Karpas-422 (cell line): ENCODE measurements around the gene MALL. TPM values are rescaled to one million over a fixed set of nuclear protein-coding genes. Genes with fewer than 3 reads are reported as not detected.

ENCODE experiments used
- DNase-seq: peaks from one replicate; pipeline ENCODE4 v3.0.0-alpha.2; 2015
- H2AFZ ChIP-seq: fragments of 200-600 bp; sonication (generic); 2 replicates; pipeline ENCODE4 v1.6.1; 2014; ENCODE audit warnings: antibody characterized with exemption, low read length, mixed read lengths
- H3K27ac ChIP-seq: fragments of 200-600 bp; sonication (generic); 2 replicates; pipeline ENCODE4 v1.5.1; 2014; ENCODE audit warnings: mild to moderate bottlenecking, low read length, moderate library complexity
- H3K27me3 ChIP-seq: fragments of 200-600 bp; sonication (generic); 2 replicates; pipeline ENCODE4 v1.6.1; 2014; ENCODE audit warnings: low read length, mixed read lengths
- H3K36me3 ChIP-seq: fragments of 200-600 bp; sonication (generic); 2 replicates; pipeline ENCODE4 v1.6.1; 2014; ENCODE audit warnings: low read length, mixed read lengths; ENCODE audit not compliant: insufficient read depth
- H3K4me1 ChIP-seq: fragments of 200-600 bp; sonication (generic); 2 replicates; pipeline ENCODE4 v1.6.1; 2014; ENCODE audit warnings: mild to moderate bottlenecking, low read length, mixed read lengths
- H3K4me2 ChIP-seq: fragments of 200-600 bp; sonication (generic); 2 replicates; pipeline ENCODE4 v1.6.1; 2014; ENCODE audit warnings: low read length, low read depth, mild to moderate bottlenecking; ENCODE audit not compliant: poor library complexity, severe bottlenecking
- H3K4me3 ChIP-seq: fragments of 200-600 bp; sonication (generic); 2 replicates; pipeline ENCODE4 v1.5.1; 2014; ENCODE audit warnings: mild to moderate bottlenecking, antibody characterized with exemption, low read length, mixed read lengths
- H3K79me2 ChIP-seq: fragments of 200-600 bp; sonication (generic); 2 replicates; pipeline ENCODE4 v1.6.1; 2014; ENCODE audit warnings: mild to moderate bottlenecking, low read length, mixed read lengths
- H3K9ac ChIP-seq: fragments of 200-600 bp; sonication (generic); 2 replicates; pipeline ENCODE4 v1.6.0; 2014; ENCODE audit warnings: low read length
- H3K9me2 ChIP-seq: fragments of 200-600 bp; sonication (generic), shearing (Covaris generic); replicated peaks from 2 replicates; pipeline ENCODE4 v1.6.0; 2014; ENCODE audit warnings: mild to moderate bottlenecking, low read length, moderate library complexity; ENCODE audit not compliant: insufficient read depth
- H3K9me3 ChIP-seq: fragments of 300-700, 200-600 bp; sonication (generic); 2 replicates; pipeline ENCODE4 v1.6.1; 2014; ENCODE audit warnings: low read length, mixed read lengths
- H4K20me1 ChIP-seq: fragments of 200-600 bp; sonication (generic); 2 replicates; pipeline ENCODE4 v1.6.1; 2014; ENCODE audit warnings: mild to moderate bottlenecking, antibody characterized with exemption, low read length, low read depth; ENCODE audit not compliant: insufficient read depth
- total RNA-seq: library from RNA; depleted of rRNA; stranded (reverse); fragments of >200 nt; shearing (Covaris generic); gene quantifications from 2 replicates; pipeline ENCODE4 v1.2.3, GENCODE V29; 2014; ENCODE audit warnings: low replicate concordance

The MALL gene
- total RNA-seq, 1 experiment from 2014 or later, result not detected

DNA sequence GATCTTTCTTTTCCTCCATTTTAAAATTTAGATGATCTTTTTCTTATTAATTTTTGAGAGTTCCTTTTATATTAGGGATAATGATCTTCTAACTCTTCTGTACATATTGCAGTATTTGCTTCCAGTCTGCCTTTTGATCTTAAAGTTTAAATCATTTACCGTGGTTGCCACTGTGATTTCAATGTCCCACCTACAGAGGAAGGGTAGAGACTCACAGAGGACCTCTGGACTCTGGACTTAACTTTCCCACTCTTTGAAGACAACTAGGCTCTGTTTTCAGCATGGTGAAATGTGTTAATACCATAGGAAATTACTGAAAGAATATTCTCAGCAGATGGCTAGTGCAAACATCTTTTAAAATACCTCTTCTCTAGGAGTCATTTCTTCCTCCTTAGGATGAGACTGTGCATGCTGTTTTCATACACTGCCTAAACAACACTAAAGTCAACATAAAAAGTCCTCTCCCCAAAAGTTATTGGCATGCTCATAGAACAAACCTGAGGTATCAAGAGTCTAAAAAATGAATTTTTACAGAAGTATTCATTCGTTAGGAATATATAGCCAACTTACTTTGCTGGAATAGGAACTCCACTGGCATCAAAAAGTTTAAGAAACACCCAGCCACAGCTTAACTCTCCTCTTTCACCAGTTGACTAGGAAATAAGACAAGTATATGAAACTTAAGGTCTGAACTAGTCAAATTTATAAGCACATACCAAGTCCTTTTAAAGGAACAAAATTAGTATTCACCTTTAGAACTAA is 30.7 kb upstream of the MALL start:
- DNase-seq, result no peak
- Histone ChIP-seq H3K9me3 (0 out of 2 replicates have a peak, but pooled peaks cover 4% of the 10 kb centered on the region), H2AFZ (no peak overlapping the region), H4K20me1 (no peaks in the 10 kb centered on the region), H3K27me3 (no peaks in the 10 kb centered on the region), H3K79me2 (no peaks in the 10 kb centered on the region), H3K4me1 (no peaks in the 10 kb centered on the region), H3K4me3 (no peak overlapping the region), H3K36me3 (no peaks in the 10 kb centered on the region), H3K9ac (no peak overlapping the region), H3K9me2 (no peaks in the 10 kb centered on the region), H3K27ac (no peak overlapping the region), H3K4me2 (no peak overlapping the region)

DNA sequence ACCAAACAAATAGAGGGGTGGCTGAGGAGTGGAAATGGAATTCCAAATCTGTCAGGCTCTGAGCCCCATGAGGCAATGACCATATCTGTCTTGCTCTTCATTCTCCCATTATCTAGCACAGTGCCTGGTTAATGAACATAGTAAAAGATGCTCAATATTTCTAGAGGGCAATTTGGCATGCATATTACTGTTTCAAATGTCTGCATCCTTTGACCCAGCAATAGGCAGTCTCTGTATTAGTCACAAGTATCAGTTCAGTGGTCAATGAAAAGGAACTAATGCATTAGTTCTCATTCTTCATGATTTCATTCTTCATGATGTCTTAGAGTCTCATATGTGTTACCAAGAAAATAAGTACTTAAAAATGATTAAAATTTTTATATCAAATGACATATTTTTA is 28.4 kb upstream of the MALL start:
- Histone ChIP-seq H3K9me3 (0 out of 2 replicates have a peak, but pooled peaks cover 4% of the 10 kb centered on the region), H3K9ac (no peak overlapping the region), H3K4me1 (no peaks in the 10 kb centered on the region), H3K4me3 (no peak overlapping the region), H3K4me2 (no peak overlapping the region), H3K27me3 (no peaks in the 10 kb centered on the region), H3K9me2 (no peaks in the 10 kb centered on the region), H4K20me1 (no peaks in the 10 kb centered on the region), H2AFZ (no peak overlapping the region), H3K79me2 (no peaks in the 10 kb centered on the region), H3K27ac (no peak overlapping the region), H3K36me3 (no peaks in the 10 kb centered on the region)
- DNase-seq, result no peak

DNA sequence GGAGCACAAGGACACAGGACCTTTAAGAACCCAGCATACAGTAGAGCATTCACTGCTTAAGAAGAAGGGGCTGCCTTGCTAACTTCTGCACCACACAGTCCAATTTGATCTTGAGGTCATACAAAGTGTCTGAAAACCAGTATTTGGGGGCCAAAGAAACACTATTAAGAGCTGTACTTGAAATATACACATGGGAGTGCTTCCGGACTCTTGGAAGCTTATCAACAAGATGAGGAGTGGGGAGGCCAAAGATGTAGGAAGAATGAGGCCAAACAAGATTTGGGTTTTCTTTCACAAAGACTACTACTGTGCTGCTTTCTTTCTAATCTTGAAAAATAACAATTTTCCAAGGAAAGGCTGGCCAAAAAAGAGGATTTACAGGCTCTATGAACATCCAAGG is 24.8 kb upstream of the MALL start:
- H3K9me3 ChIP-seq, result no peaks in the 10 kb centered on the region
- H2AFZ ChIP-seq, result no peak overlapping the region
- H3K4me3 ChIP-seq, result no peak overlapping the region
- no peaks in the 10 kb centered on the region for H3K79me2 ChIP-seq
- DNase-seq, result no peak
- no peak overlapping the region for H3K4me2 ChIP-seq
- H3K27ac ChIP-seq, result no peak overlapping the region
- no peaks in the 10 kb centered on the region for H3K27me3 ChIP-seq
- no peaks in the 10 kb centered on the region for H3K9me2 ChIP-seq
- no peaks in the 10 kb centered on the region for H4K20me1 ChIP-seq
- no peaks in the 10 kb centered on the region for H3K36me3 ChIP-seq
- H3K9ac ChIP-seq, result no peak overlapping the region
- H3K4me1 ChIP-seq, result no peaks in the 10 kb centered on the region

DNA sequence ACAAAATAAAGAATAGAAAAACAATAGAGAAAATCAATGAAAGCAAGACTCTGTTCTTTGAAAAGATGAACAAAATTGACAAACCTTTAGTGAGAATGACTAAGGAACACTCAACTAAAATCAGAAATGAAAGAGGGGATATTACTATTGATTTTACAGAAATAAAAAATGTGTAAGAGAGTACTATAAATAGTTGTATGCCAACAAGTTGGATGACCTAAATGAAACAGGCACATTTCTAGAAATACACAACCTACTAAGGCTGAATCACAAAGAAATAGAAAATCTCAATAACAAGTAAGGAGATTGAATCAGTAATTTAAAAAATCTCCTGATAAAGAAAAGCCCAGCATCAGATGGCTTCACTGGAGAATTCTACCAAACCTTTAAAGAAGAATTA is 18.4 kb upstream of the MALL start:
- H2AFZ ChIP-seq, result no peak overlapping the region
- no peak overlapping the region for H3K4me2 ChIP-seq
- no peak overlapping the region for H3K9ac ChIP-seq
- DNase-seq, result no peak
- no peak overlapping the region for H3K27ac ChIP-seq
- no peaks in the 10 kb centered on the region for H3K9me3 ChIP-seq
- no peak overlapping the region for H3K4me3 ChIP-seq
- no peaks in the 10 kb centered on the region for H4K20me1 ChIP-seq
- H3K27me3 ChIP-seq, result no peaks in the 10 kb centered on the region
- H3K36me3 ChIP-seq, result no peaks in the 10 kb centered on the region
- no peaks in the 10 kb centered on the region for H3K9me2 ChIP-seq
- H3K79me2 ChIP-seq, result no peaks in the 10 kb centered on the region
- H3K4me1 ChIP-seq, result no peaks in the 10 kb centered on the region

DNA sequence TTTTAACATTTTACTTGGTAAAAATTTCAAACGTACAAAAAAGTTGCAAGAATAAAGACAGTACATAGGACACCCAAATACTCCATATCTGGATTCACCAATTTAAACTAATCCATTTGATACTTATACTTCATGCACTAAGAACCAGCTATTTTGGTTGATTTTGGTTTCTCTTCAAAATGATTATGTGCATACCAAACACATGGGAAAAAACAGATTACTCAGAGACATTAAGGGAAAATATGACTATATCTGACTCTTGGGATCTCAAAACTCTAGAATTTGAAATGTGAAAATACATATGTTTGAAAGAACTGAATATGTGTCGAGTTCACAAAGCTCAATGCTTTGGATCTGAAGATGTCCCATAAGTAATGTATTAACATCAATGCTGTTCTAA is 15.5 kb upstream of the MALL start:
- Histone ChIP-seq H3K36me3 (no peaks in the 10 kb centered on the region), H4K20me1 (no peaks in the 10 kb centered on the region), H3K9me2 (no peaks in the 10 kb centered on the region), H3K9me3 (no peaks in the 10 kb centered on the region), H2AFZ (no peak overlapping the region), H3K27me3 (no peaks in the 10 kb centered on the region), H3K79me2 (no peaks in the 10 kb centered on the region), H3K4me2 (no peak overlapping the region), H3K27ac (no peak overlapping the region), H3K4me1 (no peaks in the 10 kb centered on the region), H3K9ac (no peak overlapping the region), H3K4me3 (no peak overlapping the region)
- no peak for DNase-seq

DNA sequence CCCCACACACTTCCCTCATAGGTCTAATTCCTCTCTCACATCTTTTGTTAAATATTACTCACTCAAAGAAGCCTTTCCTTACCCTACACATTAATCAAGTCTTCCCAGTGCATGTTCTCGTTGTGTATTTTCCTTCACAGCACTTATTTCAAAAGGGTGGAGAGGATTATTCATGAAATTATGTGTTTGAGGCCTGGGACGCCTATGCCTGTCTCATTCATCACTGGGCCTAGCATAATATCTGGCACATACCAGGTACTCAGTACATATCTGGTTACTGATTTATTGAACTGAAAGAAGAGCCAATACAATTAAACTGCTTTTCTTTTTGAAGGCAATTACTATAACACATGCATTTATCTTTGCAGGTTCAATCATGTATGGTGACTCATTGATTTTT is 15.1 kb upstream of the MALL start:
- no peaks in the 10 kb centered on the region for H3K79me2 ChIP-seq

DNA sequence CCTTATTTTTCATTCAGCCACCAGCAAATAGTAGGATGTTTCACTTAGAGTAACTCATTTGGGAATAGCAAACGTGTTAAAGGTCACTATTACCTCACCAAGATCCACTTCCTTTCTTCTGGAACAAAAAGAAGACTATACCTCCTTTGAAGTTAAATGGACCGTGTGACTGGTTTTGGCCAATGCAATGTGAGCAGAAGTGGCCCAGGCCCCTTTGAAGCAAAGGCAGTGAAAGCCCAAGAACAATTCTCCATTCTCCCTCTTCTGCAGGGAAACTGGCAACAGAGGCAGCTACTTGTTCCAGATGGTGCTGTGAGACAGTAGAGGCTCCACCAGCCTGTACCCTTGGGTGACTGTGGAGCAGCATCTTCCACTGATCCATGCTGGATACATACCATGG is 11.3 kb upstream of the MALL start:
- no peaks in the 10 kb centered on the region for H3K79me2 ChIP-seq
- H3K4me1 ChIP-seq, result no peaks in the 10 kb centered on the region
- DNase-seq, result no peak
- H2AFZ ChIP-seq, result no peak overlapping the region
- no peak overlapping the region for H3K9ac ChIP-seq
- H3K4me2 ChIP-seq, result no peak overlapping the region
- H4K20me1 ChIP-seq, result no peaks in the 10 kb centered on the region
- H3K27ac ChIP-seq, result no peak overlapping the region
- no peaks in the 10 kb centered on the region for H3K9me3 ChIP-seq
- no peaks in the 10 kb centered on the region for H3K9me2 ChIP-seq
- H3K27me3 ChIP-seq, result no peaks in the 10 kb centered on the region
- no peaks in the 10 kb centered on the region for H3K36me3 ChIP-seq
- H3K4me3 ChIP-seq, result no peak overlapping the region

More for the DNA sequence above, 15.1 kb upstream of the MALL start:
- Histone ChIP-seq H3K27ac (no peak overlapping the region), H3K9me3 (no peaks in the 10 kb centered on the region), H3K4me3 (no peak overlapping the region), H4K20me1 (no peaks in the 10 kb centered on the region), H3K9me2 (no peaks in the 10 kb centered on the region), H3K27me3 (no peaks in the 10 kb centered on the region), H3K4me1 (no peaks in the 10 kb centered on the region), H3K36me3 (no peaks in the 10 kb centered on the region), H3K4me2 (no peak overlapping the region), H2AFZ (no peak overlapping the region), H3K9ac (no peak overlapping the region)
- no peak for DNase-seq

DNA sequence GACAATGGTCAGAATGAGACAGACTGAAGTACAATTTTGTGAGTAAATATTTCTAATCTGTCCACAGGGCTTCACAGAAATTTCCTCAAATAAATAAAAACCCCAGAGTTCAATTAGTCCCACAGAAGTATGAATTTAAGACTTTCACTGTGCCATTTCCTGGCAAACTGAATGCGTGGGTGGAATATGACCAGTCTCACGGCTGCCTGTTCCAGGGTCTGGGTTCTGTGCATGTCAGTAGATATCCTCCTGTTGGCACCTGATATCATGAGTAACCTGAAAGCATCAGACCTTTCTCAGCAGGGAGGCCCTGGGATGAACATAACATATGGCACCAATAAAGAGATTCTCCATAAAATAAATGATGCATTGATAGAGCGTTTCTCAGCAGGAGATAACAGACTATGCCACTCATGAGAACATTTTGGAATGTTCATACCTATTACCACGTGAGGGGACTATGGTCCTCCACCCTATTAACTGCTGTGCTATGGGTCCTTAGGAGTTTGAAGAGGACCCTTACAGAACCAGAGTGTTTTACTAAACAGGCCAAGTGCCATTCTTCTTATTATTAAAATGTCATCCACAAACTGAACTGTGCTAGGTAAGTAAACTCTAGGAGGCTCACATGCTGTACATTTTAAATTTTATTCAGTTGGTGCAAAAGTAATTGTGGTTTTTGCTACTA is 10.6 kb upstream of the MALL start:
- DNase-seq, result no peak
- Histone ChIP-seq H3K27me3 (no peaks in the 10 kb centered on the region), H3K9ac (no peak overlapping the region), H3K4me2 (no peak overlapping the region), H3K79me2 (no peaks in the 10 kb centered on the region), H4K20me1 (no peaks in the 10 kb centered on the region), H3K4me1 (no peaks in the 10 kb centered on the region), H2AFZ (no peak overlapping the region), H3K9me3 (no peaks in the 10 kb centered on the region), H3K27ac (no peak overlapping the region), H3K4me3 (no peak overlapping the region), H3K9me2 (no peaks in the 10 kb centered on the region), H3K36me3 (no peaks in the 10 kb centered on the region)
